Measurements from ENCODE around the gene LEPROT.
A peak's percentile ranks its signal among the peaks of the same experiment; 100 is the strongest.

Gene LEPROT

GRCh38 chr1:65412984-65413375 is 7.5 kb upstream of the LEPROT start:
- no peak for DNase-seq

GRCh38 chr1:65414538-65414937 is 5.9 kb upstream of the LEPROT start:
- DNase-seq: no peak

GRCh38 chr1:65416767-65417166 is 3.7 kb upstream of the LEPROT start:
- no peak for DNase-seq

GRCh38 chr1:65417729-65418128 is 2.7 kb upstream of the LEPROT start:
- DNase-seq: no peak

GRCh38 chr1:65418522-65419185 is 1.8 kb upstream of the LEPROT start:
- no peak for DNase-seq

GRCh38 chr1:65419681-65420589 is 533 bp upstream of the LEPROT start:
- DNase-seq: peak; percentile 99

- DNase-seq: peak; percentile 27
Observed at GRCh38 chr1:65421351-65422025, 1.0 kb downstream of the LEPROT start.

GRCh38 chr1:65422241-65423203 is 2.1 kb downstream of the LEPROT start:
- DNase-seq: no peak

- DNase-seq: no peak
Observed at GRCh38 chr1:65423884-65424572, 3.6 kb downstream of the LEPROT start.

- DNase-seq: no peak
Observed at GRCh38 chr1:65424573-65424889, 4.1 kb downstream of the LEPROT start.

- no peak for DNase-seq
Observed at GRCh38 chr1:65425006-65425405, 4.5 kb downstream of the LEPROT start.

- no peak for DNase-seq
Observed at GRCh38 chr1:65425697-65426096, 5.2 kb downstream of the LEPROT start.

- no peak for DNase-seq
Observed at GRCh38 chr1:65429078-65429477, 8.6 kb downstream of the LEPROT start.

GRCh38 chr1:65429806-65430205 is 9.3 kb downstream of the LEPROT start:
- DNase-seq: no peak

GRCh38 chr1:65431111-65431705 is 10.7 kb downstream of the LEPROT start:
- peak; percentile 50 for DNase-seq

- DNase-seq: no peak
Observed at GRCh38 chr1:65432918-65433317, 12.4 kb downstream of the LEPROT start.

GRCh38 chr1:65434255-65434654 is 13.8 kb downstream of the LEPROT start:
- DNase-seq: no peak

GRCh38 chr1:65434760-65435159 is 14.3 kb downstream of the LEPROT start:
- DNase-seq: no peak

- no peak for DNase-seq
Observed at GRCh38 chr1:65435987-65436386, 15.5 kb downstream of the LEPROT start.

GRCh38 chr1:65437616-65438015 is 17.1 kb downstream of the LEPROT start:
- DNase-seq: no peak

GRCh38 chr1:65440322-65440900 is 19.9 kb downstream of the LEPROT start:
- no peak for DNase-seq
